HepG2 (cell line): ENCODE measurements around the gene LRRC8E. TPM values are rescaled to one million over a fixed set of nuclear protein-coding genes. Genes with fewer than 3 reads are reported as not detected.

Source experiments
- AKAP8 ChIP-seq: sonication (generic); formaldehyde crosslinking; IDR thresholded peaks from 2 replicates; pipeline ENCODE4 v1.5.1; 2020; ENCODE audit warnings: mild to moderate bottlenecking, missing genetic modification reagents
- FIP1L1 ChIP-seq: fragments of 200-400 bp; formaldehyde crosslinking; IDR thresholded peaks from 2 replicates; pipeline ENCODE4 v1.6.1; 2018; ENCODE audit warnings: low read depth, mild to moderate bottlenecking, low read length, moderate library complexity, borderline replicate concordance; ENCODE audit not compliant: insufficient read depth
- HMG20B ChIP-seq: conservative IDR thresholded peaks from 2 replicates; pipeline ENCODE4 v1.6.1; 2016; ENCODE audit warnings: missing genetic modification reagents, missing compliant biosample characterization
- HNRNPH1 ChIP-seq: fragments of 200-400 bp; formaldehyde crosslinking; optimal IDR thresholded peaks from 2 replicates; pipeline ENCODE3; 2017; ENCODE audit warnings: mild to moderate bottlenecking, low read depth, low read length
- PRMT3 ChIP-seq: sonication (generic); formaldehyde crosslinking; IDR thresholded peaks from 2 replicates; pipeline ENCODE4 v1.8.1; 2022; ENCODE audit warnings: low read depth, mild to moderate bottlenecking, moderate library complexity, missing genetic modification reagents, borderline replicate concordance
- REPIN1 ChIP-seq: sonication (generic); formaldehyde crosslinking; IDR thresholded peaks from 2 replicates; pipeline ENCODE4 v1.8.0; 2022; ENCODE audit warnings: missing genetic modification reagents, low read depth, mild to moderate bottlenecking, borderline replicate concordance
- XRCC5 ChIP-seq: fragments of 200-400 bp; formaldehyde crosslinking; optimal IDR thresholded peaks from 2 replicates; pipeline ENCODE3; 2017; ENCODE audit warnings: mild to moderate bottlenecking, low read length
- ZFP36L2 ChIP-seq: sonication (generic); formaldehyde crosslinking; IDR thresholded peaks from 2 replicates; pipeline ENCODE4 v1.4.0; 2020; ENCODE audit warnings: missing genetic modification reagents
- ZFX ChIP-seq: sonication (generic); formaldehyde crosslinking; IDR thresholded peaks from 2 replicates; pipeline ENCODE4 v1.4.0; 2020; ENCODE audit warnings: mild to moderate bottlenecking, low read depth, missing genetic modification reagents, moderate library complexity
- ZNF317 ChIP-seq: sonication (generic); formaldehyde crosslinking; IDR thresholded peaks from 2 replicates; pipeline ENCODE4 v1.5.0; 2020; ENCODE audit warnings: mild to moderate bottlenecking, missing genetic modification reagents
- ZNF335 ChIP-seq: sonication (generic); formaldehyde crosslinking; IDR thresholded peaks from 2 replicates; pipeline ENCODE4 v1.4.0; 2020; ENCODE audit warnings: missing genetic modification reagents
- ZNF550 ChIP-seq: sonication (generic); formaldehyde crosslinking; IDR thresholded peaks from 2 replicates; pipeline ENCODE4 v1.4.0; 2020; ENCODE audit warnings: mild to moderate bottlenecking, missing genetic modification reagents, borderline replicate concordance
- ZNF776 ChIP-seq: sonication (generic); formaldehyde crosslinking; IDR thresholded peaks from 2 replicates; pipeline ENCODE4 v1.4.0; 2020; ENCODE audit warnings: mild to moderate bottlenecking, missing genetic modification reagents
- polyA plus RNA-seq, 8 experiments: library from polyadenylated mRNA; depleted of rRNA in 3 of 8; stranded (reverse) in 7 of 8; unstranded in 1 of 8; fragments of >200 nt; fragmentation: Illumina TruSeq in 4 of 8; extraction: Trizol in 4 of 8; gene quantifications; 2 replicates each; pipeline versions ENCODE4 v1.2.1 to v1.2.3, GENCODE V29; 2011 to 2016; ENCODE audit warnings: low read depth in 4 of 8, missing spikeins in 1 of 8, mixed read lengths in 1 of 8; ENCODE audit not compliant: insufficient read depth in 1 of 8
- total RNA-seq, 5 experiments: library from RNA; depleted of rRNA; stranded (reverse); fragments of >200 nt; fragmentation: Illumina TruSeq; extraction: Trizol; gene quantifications; 2 replicates each; pipeline ENCODE4 v1.2.3, GENCODE V29; 2016; ENCODE audit warnings: low read depth in 1 of 5
- TF ChIP-seq, protein P1 (sequence below): sonication (generic); formaldehyde crosslinking; IDR thresholded peaks from 2 replicates; pipeline ENCODE4 v1.5.1; 2020; ENCODE audit warnings: missing genetic modification reagents, mild to moderate bottlenecking, borderline replicate concordance
- TF ChIP-seq, protein P2 (sequence below): sonication (generic); formaldehyde crosslinking; conservative IDR thresholded peaks from 2 replicates; pipeline ENCODE4 v1.8.0; 2022; ENCODE audit warnings: missing genetic modification reagents
- TF ChIP-seq, protein P3 (sequence below): sonication (generic); formaldehyde crosslinking; IDR thresholded peaks from 2 replicates; pipeline ENCODE4 v1.8.0; 2022; ENCODE audit warnings: missing genetic modification reagents, mild to moderate bottlenecking, inconsistent platforms, borderline replicate concordance
- TF ChIP-seq, protein P4 (sequence below): sonication (generic); formaldehyde crosslinking; IDR thresholded peaks from 2 replicates; pipeline ENCODE4 v1.4.0; 2020; ENCODE audit warnings: mild to moderate bottlenecking, missing genetic modification reagents
- TF ChIP-seq, protein P5 (sequence below): sonication (generic); formaldehyde crosslinking; IDR thresholded peaks from 2 replicates; pipeline ENCODE4 v1.5.0; 2020; ENCODE audit warnings: missing genetic modification reagents
- TF ChIP-seq, protein P6 (sequence below): sonication (generic); formaldehyde crosslinking; IDR thresholded peaks from 2 replicates; pipeline ENCODE4 v1.4.0; 2020; ENCODE audit warnings: missing genetic modification reagents

The LRRC8E gene
- total and polyA plus RNA-seq, 2 of the 13 experiments (the other 11 are each of a cell fraction or from before 2014, with no cell fraction given): 8.0 to 10.3 TPM

DNA sequence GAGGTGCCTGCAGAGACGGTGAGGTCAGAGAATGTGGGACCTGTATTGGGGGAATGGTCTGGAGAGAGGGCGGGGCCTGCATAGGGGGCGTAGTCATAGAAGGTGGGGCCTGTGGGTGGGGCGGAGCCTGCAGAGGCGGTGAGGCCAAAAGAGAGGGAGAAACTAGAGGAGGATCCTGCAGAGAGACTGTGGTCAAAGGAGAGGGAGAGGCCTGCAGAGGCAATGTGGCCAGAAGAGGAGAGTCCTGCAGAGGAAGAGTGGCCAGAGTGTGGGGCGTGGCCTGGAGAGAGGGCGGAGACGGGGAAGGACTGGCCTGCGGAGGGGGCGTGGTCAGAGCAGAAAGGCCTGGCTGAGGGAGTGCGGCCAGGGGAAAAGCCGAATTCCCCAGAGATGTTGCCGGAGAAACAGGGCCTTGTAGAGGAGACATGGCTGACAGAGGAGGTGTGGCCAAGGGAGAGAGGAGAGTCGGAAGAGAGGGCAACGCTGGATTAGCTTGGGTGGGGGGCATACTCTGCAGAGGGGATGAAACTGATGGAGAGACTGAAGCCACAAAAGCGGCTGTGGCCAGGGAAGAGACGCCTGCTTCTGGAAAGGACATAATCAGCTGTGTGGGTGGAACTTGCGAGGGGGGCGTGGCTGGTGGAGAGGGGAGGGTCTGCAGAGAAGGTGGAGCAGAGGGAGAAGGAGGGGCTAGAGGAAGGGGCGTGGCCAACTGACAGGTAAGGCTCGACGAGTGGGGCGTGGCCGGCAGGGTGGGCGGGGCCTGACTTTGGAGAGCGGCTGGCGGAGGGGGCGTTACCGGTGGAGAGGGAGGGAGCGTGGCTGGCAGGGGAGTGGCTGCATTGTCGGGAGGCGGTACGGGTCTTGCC is 16.6 kb upstream of the LRRC8E start (continued):
- TF ChIP-seq, protein P1, sequence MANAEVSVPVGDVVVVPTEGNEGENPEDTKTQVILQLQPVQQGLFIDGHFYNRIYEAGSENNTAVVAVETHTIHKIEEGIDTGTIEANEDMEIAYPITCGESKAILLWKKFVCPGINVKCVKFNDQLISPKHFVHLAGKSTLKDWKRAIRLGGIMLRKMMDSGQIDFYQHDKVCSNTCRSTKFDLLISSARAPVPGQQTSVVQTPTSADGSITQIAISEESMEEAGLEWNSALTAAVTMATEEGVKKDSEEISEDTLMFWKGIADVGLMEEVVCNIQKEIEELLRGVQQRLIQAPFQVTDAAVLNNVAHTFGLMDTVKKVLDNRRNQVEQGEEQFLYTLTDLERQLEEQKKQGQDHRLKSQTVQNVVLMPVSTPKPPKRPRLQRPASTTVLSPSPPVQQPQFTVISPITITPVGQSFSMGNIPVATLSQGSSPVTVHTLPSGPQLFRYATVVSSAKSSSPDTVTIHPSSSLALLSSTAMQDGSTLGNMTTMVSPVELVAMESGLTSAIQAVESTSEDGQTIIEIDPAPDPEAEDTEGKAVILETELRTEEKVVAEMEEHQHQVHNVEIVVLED (CRISPR knock-in tag): no peak
- TF ChIP-seq, protein P2, sequence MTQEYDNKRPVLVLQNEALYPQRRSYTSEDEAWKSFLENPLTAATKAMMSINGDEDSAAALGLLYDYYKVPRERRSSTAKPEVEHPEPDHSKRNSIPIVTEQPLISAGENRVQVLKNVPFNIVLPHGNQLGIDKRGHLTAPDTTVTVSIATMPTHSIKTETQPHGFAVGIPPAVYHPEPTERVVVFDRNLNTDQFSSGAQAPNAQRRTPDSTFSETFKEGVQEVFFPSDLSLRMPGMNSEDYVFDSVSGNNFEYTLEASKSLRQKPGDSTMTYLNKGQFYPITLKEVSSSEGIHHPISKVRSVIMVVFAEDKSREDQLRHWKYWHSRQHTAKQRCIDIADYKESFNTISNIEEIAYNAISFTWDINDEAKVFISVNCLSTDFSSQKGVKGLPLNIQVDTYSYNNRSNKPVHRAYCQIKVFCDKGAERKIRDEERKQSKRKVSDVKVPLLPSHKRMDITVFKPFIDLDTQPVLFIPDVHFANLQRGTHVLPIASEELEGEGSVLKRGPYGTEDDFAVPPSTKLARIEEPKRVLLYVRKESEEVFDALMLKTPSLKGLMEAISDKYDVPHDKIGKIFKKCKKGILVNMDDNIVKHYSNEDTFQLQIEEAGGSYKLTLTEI (CRISPR knock-in tag): no peak
- TF ChIP-seq HMG20B (CRISPR knock-in tag) (no peak), ZNF776 (CRISPR knock-in tag) (no peak), FIP1L1 (no peak), PRMT3 (CRISPR knock-in tag) (no peak), ZNF335 (no peak), ZFX (CRISPR knock-in tag) (peak; percentile 39; the same call in 1 of the 2 replicates), AKAP8 (CRISPR knock-in tag) (no peak), REPIN1 (peak; percentile 37; the same call in 1 of the 2 replicates), ZNF550 (CRISPR knock-in tag) (no peak), ZFP36L2 (CRISPR knock-in tag) (no peak), ZNF317 (no peak), HNRNPH1 (no peak), XRCC5 (no peak)
- TF ChIP-seq, protein P3, sequence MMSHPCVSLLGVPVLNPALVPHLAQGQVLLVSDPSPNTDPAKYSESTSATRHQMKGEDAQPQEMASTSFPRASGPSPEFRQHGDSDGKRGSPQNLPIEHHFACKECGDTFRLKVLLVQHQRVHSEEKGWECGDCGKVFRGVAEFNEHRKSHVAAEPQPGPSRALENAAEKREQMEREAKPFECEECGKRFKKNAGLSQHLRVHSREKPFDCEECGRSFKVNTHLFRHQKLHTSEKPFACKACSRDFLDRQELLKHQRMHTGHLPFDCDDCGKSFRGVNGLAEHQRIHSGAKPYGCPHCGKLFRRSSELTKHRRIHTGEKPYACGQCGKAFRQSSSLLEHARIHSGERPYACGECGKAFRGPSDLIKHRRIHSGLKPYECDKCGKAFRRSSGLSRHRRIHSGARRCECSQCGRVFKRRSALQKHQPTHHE (CRISPR knock-in tag): no peak
- TF ChIP-seq, protein P4, sequence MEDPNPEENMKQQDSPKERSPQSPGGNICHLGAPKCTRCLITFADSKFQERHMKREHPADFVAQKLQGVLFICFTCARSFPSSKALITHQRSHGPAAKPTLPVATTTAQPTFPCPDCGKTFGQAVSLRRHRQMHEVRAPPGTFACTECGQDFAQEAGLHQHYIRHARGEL (CRISPR knock-in tag): no peak
- TF ChIP-seq, protein P5, sequence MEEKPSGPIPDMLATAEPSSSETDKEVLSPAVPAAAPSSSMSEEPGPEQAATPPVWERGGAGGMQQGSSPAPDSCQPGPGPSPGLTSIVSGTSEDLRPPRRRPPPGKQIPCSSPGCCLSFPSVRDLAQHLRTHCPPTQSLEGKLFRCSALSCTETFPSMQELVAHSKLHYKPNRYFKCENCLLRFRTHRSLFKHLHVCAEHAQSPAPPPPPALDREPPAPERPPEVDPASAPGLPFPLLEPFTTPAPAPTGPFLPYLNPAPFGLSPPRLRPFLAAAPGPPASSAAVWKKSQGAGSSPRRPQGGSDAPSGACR (CRISPR knock-in tag): no peak
- TF ChIP-seq, protein P6, sequence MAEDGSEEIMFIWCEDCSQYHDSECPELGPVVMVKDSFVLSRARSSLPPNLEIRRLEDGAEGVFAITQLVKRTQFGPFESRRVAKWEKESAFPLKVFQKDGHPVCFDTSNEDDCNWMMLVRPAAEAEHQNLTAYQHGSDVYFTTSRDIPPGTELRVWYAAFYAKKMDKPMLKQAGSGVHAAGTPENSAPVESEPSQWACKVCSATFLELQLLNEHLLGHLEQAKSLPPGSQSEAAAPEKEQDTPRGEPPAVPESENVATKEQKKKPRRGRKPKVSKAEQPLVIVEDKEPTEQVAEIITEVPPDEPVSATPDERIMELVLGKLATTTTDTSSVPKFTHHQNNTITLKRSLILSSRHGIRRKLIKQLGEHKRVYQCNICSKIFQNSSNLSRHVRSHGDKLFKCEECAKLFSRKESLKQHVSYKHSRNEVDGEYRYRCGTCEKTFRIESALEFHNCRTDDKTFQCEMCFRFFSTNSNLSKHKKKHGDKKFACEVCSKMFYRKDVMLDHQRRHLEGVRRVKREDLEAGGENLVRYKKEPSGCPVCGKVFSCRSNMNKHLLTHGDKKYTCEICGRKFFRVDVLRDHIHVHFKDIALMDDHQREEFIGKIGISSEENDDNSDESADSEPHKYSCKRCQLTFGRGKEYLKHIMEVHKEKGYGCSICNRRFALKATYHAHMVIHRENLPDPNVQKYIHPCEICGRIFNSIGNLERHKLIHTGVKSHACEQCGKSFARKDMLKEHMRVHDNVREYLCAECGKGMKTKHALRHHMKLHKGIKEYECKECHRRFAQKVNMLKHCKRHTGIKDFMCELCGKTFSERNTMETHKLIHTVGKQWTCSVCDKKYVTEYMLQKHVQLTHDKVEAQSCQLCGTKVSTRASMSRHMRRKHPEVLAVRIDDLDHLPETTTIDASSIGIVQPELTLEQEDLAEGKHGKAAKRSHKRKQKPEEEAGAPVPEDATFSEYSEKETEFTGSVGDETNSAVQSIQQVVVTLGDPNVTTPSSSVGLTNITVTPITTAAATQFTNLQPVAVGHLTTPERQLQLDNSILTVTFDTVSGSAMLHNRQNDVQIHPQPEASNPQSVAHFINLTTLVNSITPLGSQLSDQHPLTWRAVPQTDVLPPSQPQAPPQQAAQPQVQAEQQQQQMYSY (CRISPR knock-in tag): no peak
